ENCODE data around the gene SEMA4G.

The SEMA4G gene

DNA sequence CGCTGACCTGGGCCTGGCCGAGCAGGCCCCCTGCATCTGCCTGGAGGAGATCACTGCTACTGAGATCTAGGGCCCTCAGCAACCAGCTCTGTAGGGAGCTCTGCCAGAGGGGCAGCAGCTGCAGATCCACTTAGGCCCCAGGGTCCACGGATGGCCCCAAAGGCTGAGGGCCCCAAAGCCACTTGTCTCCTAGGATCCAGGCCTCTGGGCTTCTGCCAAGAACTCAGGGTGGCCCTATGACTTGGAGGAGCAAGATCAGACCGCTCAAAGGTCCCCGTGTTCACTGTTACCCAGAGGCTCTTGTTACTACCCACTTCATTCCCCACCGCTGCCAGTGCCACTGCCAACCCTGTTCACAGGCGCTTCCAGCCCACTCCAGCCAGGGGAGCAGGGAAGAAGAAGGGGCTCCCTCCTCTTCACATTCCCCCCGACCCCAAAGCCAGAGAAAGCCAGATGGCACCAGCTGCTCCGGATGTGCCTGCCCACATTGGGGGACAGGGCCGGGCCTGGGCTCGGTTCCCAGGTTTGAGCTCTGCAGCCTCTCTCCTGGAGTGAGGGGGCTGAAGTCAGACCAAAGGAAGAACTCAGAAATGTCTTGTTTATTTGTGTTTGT lies 37.9 kb downstream of the SEMA4G start:
- DNase-seq (ENCODE audit: low read depth in 1 of 2, low spot score in 1 of 2), result no peak

DNA sequence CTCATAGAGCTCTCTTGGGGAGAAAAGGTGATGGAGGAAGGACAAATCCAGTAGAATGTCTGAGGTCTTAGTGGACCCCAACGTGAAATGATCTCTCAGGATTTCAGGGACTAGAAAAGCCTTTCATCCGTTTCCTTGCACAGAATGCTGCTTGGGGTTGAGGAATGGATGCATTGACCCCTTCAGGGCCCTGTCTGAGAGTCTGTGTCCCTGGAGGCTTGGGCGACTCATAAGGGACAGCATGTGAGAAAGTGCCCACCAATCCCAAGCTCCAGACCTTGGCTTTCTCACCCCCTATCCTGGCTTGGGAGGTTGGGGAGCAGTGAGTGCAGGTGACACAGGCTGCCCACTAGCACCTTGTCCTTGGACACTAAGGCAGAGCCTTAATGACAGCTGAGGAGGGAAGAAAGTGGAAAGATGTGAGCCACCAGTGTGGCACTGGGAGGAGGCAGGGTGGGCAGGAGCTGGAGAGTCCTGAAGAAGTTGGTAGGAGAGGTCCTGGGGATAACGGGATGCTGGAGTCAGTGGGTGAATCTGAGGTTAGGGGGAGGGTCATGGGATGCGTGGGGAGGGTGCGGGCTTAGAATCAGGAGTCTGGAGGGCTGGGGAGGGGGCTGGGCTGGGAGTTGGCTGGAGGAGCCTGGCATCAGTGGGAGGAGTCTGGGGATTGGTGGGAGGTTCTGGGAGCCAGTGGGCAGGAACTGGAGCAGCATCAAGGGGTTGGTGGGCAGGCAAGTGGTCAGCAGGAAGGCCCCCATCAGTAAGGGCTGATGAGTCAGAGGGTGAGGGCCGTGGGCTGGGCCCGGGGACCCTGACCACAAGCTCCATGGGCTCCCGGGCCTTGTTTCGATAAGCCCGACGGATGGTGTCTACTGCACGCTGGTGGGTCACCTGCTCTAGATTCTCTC lies 38.9 kb downstream of the SEMA4G start:
- DNase-seq (ENCODE audit: low read depth in 1 of 2, low spot score in 1 of 2), result no peak

DNA sequence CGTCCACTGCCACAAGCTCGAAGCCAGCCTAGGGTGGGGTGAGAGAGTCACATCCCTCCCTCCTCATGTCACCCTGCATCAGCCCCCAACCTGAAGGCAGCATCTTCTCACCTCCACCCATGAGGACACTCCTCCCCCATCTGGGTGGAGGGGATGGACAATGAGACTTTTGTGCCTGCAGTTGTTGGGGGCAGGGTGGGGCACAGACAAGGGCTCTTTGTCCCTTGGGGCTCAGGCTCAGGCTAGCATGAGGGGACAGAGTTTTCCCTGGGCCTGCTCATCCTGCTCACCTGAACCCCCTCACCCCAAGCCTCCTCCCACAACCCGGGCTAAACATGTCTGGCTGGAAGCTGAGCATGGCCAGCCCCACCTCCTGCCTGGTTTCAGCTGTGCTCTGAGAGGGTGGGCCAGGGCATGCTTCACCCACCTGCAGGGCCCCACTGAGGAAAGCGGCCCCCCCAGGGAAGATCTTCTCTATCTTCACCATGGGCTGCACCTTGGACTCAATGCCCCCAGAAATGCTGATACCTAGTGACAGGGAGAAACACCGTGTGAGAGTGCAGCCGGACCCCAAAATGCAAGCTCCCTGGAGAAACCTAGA lies 39.6 kb downstream of the SEMA4G start:
- DNase-seq (ENCODE audit: low read depth in 1 of 2, low spot score in 1 of 2), result no peak

DNA sequence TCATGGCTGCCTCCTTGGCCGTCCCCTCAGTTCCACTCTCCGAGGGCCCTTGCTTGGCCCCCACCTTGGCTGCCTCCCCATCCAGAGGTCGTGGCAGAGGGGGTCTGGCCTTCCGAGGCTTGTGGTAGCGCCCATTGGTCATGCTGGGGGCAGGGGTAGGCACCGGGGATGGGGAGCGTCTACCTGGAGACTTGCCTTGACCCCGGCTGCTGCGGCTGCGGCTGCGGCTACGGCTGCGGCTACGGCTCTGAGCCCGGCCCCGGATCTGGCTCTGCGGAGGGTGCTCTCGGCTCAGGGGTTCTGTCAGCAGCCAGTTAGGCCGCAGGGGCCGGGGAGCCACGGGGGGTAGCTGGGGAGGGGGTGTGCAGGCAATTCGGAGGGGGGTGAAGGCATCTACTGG lies 41.0 kb downstream of the SEMA4G start:
- no peak for DNase-seq (ENCODE audit: low read depth in 1 of 2, low spot score in 1 of 2)

DNA sequence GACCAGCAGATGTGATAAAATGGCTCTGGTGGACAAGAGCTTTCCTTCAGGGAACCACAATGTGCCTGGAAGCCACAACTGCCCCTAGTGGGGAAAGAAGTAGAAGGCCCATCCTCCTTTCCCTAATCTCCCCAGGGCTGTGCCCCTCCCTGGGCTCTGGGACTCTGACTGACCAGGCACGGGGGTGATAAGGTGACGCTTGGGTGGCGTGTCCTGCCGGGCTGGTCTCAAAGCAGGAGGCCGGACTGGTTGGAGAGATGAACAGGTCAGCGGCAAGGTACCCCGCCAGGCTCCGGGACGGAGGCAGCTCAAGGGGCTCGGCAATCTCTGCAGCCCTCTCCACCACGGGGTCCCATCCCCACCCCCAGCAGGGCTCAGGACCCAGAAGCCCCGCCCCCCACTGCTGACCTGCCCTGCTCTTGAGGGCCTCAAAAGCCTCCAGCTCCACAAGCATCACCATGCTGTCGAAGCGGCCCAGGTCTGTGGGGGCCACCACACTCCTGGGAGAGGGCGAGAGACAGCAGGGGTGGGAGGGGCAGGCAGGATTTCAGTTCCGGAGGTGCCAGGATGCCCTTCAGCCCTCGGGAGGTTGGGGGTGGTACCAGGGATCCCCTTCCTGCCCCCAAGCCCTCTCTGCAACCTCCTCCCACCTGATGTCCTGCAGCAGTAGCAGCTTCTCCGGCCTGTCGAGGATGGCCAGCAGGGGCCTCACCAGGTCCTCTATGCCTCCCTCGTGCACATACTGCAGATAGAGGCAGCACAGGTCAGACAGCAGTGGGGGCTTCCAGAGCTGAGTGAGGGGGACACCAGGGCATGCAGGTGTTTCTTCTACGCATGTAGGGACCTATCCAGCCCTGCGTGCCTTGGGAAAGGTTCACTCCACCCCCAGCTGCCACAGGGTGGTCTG lies 42.5 kb downstream of the SEMA4G start:
- DNase-seq (ENCODE audit: low read depth in 1 of 2, low spot score in 1 of 2), result no peak

DNA sequence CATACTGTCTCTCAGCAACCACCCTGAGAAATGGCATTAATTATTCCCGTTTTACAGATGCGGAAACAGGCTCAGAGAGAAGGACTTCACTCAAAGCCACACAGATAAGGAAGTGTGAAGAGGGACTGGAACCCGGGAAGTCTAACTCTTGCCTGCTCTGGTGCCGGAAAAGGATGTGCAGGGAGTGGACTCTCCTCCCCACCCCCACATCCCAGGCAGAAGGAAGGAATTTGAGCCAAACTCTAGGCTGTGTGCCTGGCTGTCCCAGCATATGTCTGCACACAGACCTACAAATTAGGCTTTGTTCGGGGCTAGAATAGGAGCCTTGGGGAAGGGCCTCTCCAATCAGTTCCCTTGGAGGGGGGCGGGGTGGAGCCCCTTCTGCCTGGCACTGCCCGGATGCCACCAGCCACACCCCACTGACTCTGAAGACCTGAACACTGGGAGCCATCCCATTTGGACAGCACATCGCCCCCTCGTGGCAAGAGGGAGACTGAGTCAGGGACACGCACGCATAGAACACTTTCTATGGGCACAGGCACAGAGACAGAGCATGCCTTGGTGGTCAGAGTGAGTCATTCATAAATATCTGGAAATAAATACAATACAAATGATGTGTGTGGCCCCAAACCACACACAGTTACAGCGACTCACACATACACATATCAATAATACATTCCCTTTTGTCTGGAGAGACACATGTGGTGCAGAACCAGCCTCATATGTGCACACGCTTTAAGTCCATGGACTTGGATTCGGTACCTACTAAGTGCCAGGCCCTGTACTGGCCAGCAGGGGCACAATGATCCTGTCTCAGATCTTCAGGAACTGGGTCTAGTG lies 43.4 kb downstream of the SEMA4G start:
- peak; percentile 52 to 54 for DNase-seq (ENCODE audit: low read depth in 1 of 2, low spot score in 1 of 2)

DNA sequence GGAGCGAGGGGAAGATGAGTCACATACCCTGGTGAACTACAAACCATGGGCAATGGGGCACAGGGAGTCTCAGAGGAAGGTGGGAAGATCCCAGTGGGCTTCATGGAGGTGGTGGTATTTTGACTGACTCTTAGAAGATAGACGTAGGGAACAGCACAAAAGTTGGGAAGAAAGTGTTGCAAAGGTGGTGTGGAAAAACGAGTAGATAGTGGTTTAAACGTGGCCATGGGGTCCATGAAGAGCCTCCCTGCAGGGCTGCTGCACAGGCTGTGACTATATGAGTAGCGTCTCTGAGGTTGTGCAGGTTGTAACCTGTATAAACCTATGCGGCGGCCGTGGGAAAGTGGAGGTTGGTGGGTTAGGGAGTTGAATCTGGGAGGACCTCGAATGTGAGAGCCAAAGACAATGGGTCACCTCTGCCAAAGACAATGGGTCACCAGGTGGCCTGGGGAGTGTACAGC lies 44.1 kb downstream of the SEMA4G start:
- no peak for DNase-seq (ENCODE audit: low read depth in 1 of 2, low spot score in 1 of 2)

DNA sequence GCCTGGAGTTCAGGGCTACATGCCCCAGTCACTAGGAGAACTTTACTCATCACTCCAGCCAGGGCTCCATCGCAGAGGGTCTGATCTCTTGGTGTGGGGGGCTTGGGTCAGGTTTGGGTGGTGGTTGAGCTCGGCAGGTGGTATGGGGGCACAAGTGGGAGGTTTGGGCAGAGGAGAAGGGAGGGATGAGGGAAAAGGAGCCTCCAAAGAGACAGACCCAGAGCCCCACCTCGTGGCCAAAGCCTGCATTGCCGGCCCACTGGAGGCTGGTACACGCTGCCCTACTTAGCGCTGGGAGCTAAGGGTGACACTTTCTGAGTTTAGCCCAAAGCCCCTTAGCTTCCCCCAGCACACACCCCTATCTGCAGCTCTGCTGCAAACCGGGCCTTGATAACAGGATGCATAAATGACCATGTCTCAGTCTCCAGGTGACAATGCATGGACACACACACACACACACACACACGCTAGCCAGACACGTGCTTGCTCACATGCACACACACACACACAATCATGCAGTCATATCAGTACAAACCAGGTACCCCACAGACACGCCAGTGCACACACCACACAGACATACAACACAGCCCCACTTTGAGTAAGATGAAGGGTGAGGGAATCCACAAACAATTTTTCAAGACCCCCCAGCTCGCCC lies 45.1 kb downstream of the SEMA4G start:
- DNase-seq (ENCODE audit: low read depth in 1 of 2, low spot score in 1 of 2), result peak; percentile 52 to 66

DNA sequence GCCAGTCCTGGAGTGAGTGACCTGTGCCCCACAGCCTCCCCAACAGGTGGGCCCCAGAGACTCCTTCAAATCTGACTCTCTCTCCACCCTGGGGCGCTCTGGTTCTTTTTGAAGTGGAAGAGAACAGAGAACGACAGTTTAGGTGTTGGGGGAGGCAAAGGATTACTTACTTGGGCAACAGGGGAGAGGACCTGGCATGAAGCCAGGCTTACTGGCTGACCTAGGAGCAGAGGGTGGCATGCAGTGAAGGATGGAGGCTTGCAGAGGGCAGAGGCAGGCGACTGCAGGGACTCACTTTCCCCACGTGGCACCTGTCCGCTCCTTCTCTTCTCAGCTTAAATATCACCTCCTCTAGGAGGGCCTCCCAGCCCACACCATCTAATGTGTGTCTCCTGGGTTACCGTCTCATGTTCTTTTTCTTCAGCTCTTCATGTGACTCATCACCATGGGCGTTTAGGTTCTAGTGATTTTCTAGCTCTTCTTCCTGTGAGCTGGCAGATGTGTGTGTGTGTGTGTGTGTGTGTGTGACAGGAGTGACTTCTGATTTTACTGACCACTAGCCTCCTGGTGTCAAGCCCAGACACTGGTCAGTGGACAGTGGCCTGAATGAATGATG lies 45.8 kb downstream of the SEMA4G start:
- DNase-seq (ENCODE audit: low read depth in 1 of 2, low spot score in 1 of 2), result no peak

DNA sequence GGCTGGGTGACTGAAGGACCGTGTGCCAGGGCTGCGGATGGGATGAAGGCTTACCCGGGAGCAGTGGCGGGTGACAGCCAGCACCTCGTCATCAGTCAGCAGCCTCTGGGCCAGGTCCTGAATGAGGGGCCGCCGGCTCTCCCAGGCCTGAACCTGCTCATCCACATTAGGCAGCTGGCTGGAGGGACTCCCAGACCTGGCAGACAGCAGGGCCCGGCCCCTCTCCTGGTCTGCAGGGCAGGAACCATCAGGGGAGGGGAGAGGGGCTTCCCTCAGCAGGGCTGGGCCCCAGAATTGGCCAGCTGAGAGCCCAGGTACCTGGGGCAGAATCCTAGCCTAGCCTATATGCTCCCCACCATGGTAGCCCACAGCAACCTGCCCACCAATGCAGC lies 46.3 kb downstream of the SEMA4G start:
- no peak for DNase-seq (ENCODE audit: low read depth in 1 of 2, low spot score in 1 of 2)

DNA sequence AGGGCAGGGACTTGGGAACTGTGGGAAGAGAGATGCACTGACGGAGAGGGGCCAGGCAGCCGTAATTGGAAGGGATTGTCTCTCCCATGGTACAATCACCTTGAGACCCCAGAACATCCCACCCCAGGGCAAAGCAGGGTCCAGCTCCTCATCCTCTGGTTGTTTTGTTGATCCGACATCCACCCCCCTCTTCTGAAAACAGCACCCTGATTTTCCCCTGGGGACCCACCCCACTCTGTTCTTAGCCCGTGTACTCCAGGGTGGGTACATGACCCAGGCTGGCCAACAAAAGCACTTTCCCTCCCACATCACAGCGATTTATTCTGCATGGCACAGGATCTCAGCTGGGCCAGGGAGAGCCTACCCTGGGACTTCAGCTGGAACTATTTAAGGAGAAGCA lies 47.5 kb downstream of the SEMA4G start:
- no peak for DNase-seq (ENCODE audit: low read depth in 1 of 2, low spot score in 1 of 2)

DNA sequence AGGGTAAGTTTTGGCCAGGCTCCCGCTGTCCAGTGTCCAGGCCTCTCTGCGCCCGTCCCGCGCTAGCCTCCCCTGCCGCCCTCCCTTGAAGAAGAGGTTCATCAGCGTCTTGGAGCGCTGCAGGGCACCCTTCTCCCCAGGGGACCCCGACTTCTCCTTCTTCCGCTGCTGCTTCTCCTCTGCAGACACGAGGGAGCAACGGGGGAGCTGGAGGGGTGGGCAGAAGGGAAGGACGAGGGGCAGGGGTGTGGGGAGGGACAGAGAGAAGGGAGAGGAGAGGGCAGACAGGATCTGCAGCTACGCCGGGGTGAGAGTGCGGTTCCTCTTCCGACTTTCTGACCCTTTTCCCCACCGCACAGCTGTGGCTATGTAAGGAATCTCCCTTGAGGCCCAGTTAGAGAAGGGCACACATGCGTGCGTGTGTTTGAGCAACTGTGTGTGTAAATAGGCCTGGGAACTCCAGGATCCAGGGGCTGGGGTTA lies 48.9 kb downstream of the SEMA4G start:
- DNase-seq (ENCODE audit: low read depth in 1 of 2, low spot score in 1 of 2), result no peak

DNA sequence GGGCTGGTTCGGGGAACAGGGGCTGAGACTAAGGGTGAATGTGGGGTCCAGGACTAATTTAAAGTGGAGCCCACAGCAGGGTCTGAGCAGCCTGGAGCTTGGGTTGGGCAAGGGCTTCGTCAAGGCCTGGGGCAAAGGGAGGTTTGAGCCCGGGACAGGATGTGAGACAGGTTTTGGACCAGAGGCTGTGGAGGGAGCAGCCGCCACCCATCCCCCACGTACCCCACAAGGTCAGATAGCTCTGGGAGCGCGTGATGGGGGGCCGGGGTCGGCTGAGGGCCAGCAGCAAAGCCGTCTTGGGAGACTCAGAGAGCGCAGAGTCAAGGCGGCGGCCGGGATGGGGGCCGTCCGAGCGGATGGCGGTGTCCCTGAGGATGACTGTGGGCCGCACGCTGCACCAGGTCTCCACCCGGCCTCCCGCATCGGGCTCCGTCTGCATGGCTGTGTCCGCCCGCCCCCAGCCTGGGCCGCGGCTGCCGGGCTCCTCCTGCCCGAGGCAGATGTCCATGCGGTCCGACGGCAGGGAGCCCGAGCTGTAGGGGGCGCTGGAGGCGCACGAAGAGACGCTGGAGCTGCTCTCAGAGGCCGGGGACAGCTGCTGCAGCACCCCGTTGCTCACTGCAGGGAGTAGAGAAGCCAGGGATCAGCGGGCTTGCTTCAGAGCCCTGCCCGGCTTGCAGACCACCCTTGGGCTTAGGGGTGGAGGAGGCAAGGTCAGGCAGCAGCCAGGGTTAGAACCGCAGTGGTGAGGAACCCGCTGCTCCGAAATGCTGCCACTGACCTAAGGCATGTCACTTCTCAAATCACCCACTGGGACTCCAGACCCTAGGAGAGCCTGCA lies 49.5 kb downstream of the SEMA4G start:
- peak; percentile 40 to 60 for DNase-seq (ENCODE audit: low read depth in 1 of 2, low spot score in 1 of 2)

All from stimulated activated CD4-positive, alpha-beta T cell treated with anti-CD3 and anti-CD28 coated beads, Interleukin-15, amount 100 ng/mL, for 1 hour (primary cell).